Muscle of arm (tissue), 12 donors: Measurements from ENCODE around the gene WHAMM. TPM values are rescaled to one million over a fixed set of nuclear protein-coding genes. Genes with fewer than 3 reads are reported as not detected.
"Not testable (repeated sequence)": the region's sequence is repeated elsewhere in the genome, so short reads cannot be mapped to it uniquely, and the experiment has no call there.

Experiments
- DNase-seq: peaks from one replicate; pipeline ENCODE4 v3.0.0-alpha.2; 2013
- polyA plus RNA-seq, 12 donors: library from polyadenylated mRNA; unstranded; fragments of 120-200 nt; gene quantifications; one replicate each; pipeline ENCODE4 v1.2.1, GENCODE V29; 2013; ENCODE audit not compliant: insufficient read length in 12 of 12

WHAMM gene
- polyA plus RNA-seq, 12 donors: 6.5 to 14.5 (median 11.3) TPM; not detected in 1

- not testable (repeated sequence) for DNase-seq
These were observed 56.6 kb downstream of the WHAMM start for GRCh38 chr15:82865981-82866380.

GRCh38 chr15:82870727-82871320 lies 61.4 kb downstream of the WHAMM start:
- DNase-seq: no peak

GRCh38 chr15:82871358-82871757 lies 61.9 kb downstream of the WHAMM start:
- no peak for DNase-seq

- no peak for DNase-seq
These were observed 62.5 kb downstream of the WHAMM start for GRCh38 chr15:82871832-82872484.

- DNase-seq: no peak
These were observed 63.7 kb downstream of the WHAMM start for GRCh38 chr15:82873000-82873680.

GRCh38 chr15:82874267-82874666 lies 64.8 kb downstream of the WHAMM start:
- DNase-seq: no peak

GRCh38 chr15:82874961-82875360 lies 65.5 kb downstream of the WHAMM start:
- DNase-seq: no peak

GRCh38 chr15:82875411-82876003 lies 66.1 kb downstream of the WHAMM start:
- DNase-seq: no peak

GRCh38 chr15:82877825-82878224 lies 68.4 kb downstream of the WHAMM start:
- DNase-seq: no peak

GRCh38 chr15:82878325-82878724 lies 68.9 kb downstream of the WHAMM start:
- DNase-seq: no peak

GRCh38 chr15:82880704-82881103 lies 71.3 kb downstream of the WHAMM start:
- no peak for DNase-seq

- DNase-seq: no peak
These were observed 72.3 kb downstream of the WHAMM start for GRCh38 chr15:82881747-82882146.

- DNase-seq: no peak
These were observed 73.0 kb downstream of the WHAMM start for GRCh38 chr15:82882273-82882928.

Other genes with a start within 250 kb of the WHAMM start
- 1 to 10 TPM in 2 of 12 donors, under 1 TPM in 8, not detected in 2; 0.25 to 1.2 (median 0.71) TPM for gene CPEB1, start 162.3 kb upstream of the WHAMM start, polyA plus RNA-seq
- gene AP3B2, start 99.8 kb upstream of the WHAMM start, polyA plus RNA-seq: 1 to 10 TPM in 1 of 12 donors, under 1 TPM in 9, not detected in 2; 0.20 to 2.6 (median 0.36) TPM
- gene FSD2, start 3.6 kb upstream of the WHAMM start, polyA plus RNA-seq: 10 to 100 TPM in 11 of 12 donors, not detected in 1; 13.5 to 79.0 (median 54.6) TPM
- 10 to 100 TPM; 18.9 to 46.2 (median 32.1) TPM for gene HOMER2, start 143.1 kb downstream of the WHAMM start, polyA plus RNA-seq
- gene RAMAC, start 176.6 kb downstream of the WHAMM start, polyA plus RNA-seq: 10 to 100 TPM in 11 of 12 donors, not detected in 1; 23.0 to 34.5 (median 31.9) TPM
- gene C15orf40, start 202.0 kb downstream of the WHAMM start, polyA plus RNA-seq: 10 to 100 TPM in 11 of 12 donors, not detected in 1; 14.6 to 23.7 (median 18.8) TPM